NCI-H2227 treated with DMSO at 0.1 percent for 48 hours (cell line): Measurements from ENCODE around the gene LZTFL1.
A peak's percentile ranks its signal among the peaks of the same experiment; 100 is the strongest.

Experiments
- DNase-seq: peaks from one replicate; lab custom pipeline; 2025; lab: John Stamatoyannopoulos, UW

Gene LZTFL1

DNA sequence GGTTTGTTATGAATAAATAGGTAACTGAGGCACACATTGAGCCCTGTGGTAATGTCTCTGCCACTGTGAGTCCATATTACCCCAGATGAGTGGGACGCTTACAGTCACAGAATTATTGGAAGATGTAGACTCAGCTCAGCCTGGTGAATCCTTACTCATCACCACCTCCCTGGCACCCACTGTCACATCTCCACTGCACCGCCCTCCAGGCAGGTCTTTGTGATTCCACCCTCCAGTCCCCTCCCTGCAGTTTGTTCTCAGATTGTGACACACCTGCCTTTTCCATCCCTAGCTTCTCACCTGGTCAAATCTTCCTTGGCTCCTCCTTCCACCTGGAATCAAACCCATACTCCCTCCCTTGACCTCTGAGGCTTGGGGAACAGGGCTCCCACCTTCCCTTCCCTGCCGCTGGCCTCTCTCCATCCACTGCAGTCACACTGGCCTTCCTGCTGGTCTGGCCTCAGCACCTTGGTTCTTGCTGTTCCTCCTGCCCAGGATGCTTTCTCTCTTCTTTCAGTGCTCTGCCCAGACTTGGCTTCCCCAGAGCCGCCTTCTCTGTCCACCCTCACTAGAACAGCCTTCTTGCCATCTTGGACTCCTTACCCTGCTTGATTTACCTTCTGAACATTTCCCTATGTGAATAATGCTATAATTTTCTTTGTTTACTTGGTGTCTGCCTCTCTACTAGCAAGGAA, 55.0 kb downstream of the LZTFL1 start:
- no peak for DNase-seq

- no peak for DNase-seq
Observed at GRCh38 chr3:45785605-45786150, 56.2 kb downstream of the LZTFL1 start.

- DNase-seq: no peak
Observed at GRCh38 chr3:45783667-45784066, 58.3 kb downstream of the LZTFL1 start.

DNA sequence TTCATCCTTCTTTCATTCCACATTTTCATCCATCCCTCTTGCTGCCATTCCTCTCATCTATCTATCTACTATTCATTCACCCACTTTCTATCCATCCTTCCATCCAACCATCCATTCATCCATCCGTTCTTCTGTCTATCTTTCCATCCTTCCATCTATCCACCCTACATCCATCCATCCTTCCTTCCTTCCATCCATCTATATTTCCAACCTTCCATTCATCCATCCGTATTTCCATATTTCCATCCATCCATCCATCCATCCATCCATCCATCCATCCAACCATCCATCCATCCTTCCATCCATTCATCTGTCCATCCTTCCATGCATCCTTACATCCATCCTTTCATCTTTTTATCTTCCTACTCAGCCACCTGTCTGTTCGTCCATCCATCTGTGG, 59.5 kb downstream of the LZTFL1 start:
- no peak for DNase-seq

GRCh38 chr3:45781841-45782240, 60.1 kb downstream of the LZTFL1 start:
- no peak for DNase-seq

GRCh38 chr3:45781271-45781670, 60.6 kb downstream of the LZTFL1 start:
- no peak for DNase-seq

DNA sequence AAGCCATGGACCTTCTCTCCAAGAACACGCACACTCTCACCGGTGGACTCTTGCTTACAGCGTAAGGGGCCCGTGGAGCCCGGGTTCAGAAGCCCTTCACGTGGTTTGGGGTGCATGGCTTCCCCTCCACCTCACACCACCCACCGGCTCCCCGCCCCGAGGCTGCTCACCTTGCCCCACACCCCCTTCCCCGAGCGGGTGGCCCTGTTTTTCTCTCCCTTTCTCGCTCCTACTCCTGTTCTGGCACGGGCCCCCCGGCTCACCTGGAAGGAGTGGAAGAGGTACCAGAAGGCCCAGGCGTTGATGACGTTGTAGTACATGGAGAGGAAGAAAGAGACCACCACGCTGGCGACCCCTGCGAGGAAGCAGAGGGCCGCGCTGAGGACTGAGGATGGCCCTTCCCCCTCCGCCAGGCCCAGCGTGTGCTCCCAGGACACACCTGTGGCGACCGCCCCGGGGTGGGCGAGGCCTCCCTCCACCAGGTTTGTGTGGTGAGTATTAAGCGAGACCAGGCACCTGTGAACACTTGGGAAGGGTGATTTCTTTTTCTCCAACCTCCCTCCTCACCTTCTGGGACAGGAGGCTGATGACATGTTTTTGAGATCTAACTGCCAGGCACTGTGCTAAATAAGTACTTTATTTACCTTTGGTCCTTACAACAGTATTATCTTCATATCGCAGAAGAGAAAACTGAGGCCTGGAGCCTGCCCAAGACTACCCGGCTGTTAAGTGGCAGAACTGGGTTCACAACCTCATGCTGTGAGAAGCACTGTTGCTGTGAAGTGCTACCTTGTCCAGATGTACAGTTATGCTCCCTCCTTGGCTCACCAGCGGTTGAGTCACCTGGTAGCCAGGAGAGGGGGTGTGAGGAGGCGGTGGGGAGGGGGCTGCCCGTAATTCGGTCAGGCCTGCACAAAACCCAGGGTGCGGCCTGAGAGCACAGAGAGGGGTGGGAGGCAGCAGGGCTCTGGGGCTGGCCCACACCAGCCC, 61.9 kb downstream of the LZTFL1 start:
- DNase-seq: no peak

- no peak for DNase-seq
Observed at GRCh38 chr3:45778761-45779201, 63.1 kb downstream of the LZTFL1 start.

DNA sequence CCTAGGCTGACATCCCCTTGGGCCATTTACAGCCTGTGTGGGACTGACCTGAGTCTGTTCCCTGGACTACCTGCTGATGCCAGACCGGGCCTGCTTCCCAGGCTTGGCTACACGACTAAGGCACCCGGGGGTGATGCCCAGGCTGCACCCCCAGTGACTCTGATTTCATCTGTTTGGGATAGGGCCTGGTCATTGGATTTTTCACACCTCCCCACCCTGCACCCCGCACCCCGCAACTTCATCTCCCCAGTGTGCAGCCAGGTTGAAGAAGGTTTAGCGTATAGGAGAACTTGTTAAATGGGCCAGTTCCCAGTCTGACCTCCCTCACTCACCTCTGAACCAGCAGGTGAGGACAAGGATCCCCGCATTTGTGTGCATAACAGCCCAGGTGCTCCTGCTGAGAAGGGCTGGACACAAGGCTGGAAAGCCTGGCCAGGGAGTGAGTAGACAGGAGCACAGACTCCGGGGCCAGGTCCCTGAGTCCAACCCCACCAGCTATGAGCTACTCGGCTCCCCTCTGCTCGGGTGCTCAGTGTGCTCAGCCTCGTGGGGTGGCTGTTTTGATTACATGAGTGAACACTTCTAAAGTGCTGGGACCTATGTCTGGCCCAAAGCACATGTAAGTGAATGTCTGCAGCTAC, 64.1 kb downstream of the LZTFL1 start:
- DNase-seq: no peak

GRCh38 chr3:45777111-45777745, 64.7 kb downstream of the LZTFL1 start:
- no peak for DNase-seq

DNA sequence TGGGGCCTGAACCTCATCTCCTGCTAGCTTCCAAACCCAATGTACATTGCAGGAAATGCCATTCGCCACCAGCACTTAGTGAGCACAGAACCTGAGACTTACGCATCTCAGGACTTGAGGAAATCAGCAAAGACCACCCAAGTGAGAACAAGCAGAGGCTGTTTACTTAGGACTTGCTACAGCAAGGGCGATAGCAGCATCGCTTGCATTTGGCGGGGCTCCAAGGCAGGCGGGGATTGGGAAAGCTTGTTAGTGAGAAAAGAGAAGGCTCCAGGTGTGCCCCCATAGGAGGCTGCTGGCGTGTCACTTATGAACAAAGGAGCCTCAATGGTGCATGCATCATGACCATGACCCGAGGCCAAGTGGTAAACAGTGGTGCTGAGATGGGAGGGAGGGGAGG, 65.3 kb downstream of the LZTFL1 start:
- peak; percentile 2 for DNase-seq

DNA sequence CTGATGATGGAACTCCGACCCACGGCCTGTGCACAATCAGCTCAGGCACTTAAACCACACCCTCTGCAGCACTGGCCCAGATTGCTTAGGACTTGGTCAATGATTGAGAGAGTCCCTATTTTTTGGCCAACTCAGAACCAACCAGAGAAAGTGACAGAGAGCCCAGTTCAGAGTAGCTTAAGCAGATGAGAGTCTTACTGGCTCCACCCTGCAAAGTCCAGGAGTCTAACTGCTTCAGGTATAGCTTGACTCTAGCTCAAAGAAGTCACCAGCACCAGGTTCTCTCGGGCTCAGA, 65.7 kb downstream of the LZTFL1 start:
- DNase-seq: no peak

GRCh38 chr3:45775571-45776300, 66.2 kb downstream of the LZTFL1 start:
- DNase-seq: no peak

- no peak for DNase-seq
Observed at GRCh38 chr3:45774581-45775521, 67.1 kb downstream of the LZTFL1 start.

GRCh38 chr3:45773714-45774449, 68.0 kb downstream of the LZTFL1 start:
- DNase-seq: no peak
